Loucy (cell line): Measurements from ENCODE around the gene APOL6.

Experiments used
- EZH2phosphoT487 ChIP-seq: fragments of 200-600 bp; IDR thresholded peaks from 2 replicates; pipeline ENCODE4 v1.6.1; 2018; ENCODE audit warnings: antibody characterized with exemption, mild to moderate bottlenecking, moderate library complexity, borderline replicate concordance
- TF ChIP-seq, protein P1 (sequence below): fragments of 200-600 bp; sonication (generic); conservative IDR thresholded peaks from 2 replicates; pipeline ENCODE4 v1.5.1; 2014; ENCODE audit warnings: mild to moderate bottlenecking, antibody characterized with exemption, low read length

DNA sequence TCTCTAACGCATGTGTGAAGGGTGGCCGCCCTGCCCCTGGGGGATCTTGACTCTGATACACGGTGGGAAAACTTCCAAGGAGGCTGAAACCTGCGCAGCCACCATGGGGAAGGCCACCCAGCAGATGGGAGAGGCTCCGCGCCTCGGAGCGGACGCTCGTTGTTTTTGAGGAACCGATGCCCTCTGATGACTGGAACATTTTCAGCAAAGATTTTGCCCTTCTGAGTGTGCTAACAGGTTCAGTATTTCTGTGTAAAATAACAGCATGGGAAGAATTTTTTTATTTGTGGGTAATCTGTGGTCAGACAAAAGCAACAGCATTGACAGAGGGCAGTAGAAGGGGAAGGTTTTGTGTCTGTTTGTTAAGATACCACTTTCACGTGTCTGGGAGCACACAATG, 47.8 kb upstream of the APOL6 start:
- TF ChIP-seq, protein P1, sequence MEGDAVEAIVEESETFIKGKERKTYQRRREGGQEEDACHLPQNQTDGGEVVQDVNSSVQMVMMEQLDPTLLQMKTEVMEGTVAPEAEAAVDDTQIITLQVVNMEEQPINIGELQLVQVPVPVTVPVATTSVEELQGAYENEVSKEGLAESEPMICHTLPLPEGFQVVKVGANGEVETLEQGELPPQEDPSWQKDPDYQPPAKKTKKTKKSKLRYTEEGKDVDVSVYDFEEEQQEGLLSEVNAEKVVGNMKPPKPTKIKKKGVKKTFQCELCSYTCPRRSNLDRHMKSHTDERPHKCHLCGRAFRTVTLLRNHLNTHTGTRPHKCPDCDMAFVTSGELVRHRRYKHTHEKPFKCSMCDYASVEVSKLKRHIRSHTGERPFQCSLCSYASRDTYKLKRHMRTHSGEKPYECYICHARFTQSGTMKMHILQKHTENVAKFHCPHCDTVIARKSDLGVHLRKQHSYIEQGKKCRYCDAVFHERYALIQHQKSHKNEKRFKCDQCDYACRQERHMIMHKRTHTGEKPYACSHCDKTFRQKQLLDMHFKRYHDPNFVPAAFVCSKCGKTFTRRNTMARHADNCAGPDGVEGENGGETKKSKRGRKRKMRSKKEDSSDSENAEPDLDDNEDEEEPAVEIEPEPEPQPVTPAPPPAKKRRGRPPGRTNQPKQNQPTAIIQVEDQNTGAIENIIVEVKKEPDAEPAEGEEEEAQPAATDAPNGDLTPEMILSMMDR = no peak
- no peak for TF ChIP-seq EZH2phosphoT487
